Diencephalon (tissue), 1 donor: ENCODE data around the gene SNCG. TPM values are rescaled to one million over a fixed set of nuclear protein-coding genes. Genes with fewer than 3 reads are reported as not detected.

Experiments used
- small RNA-seq: library from RNA; depleted of rRNA; stranded (forward); fragments of <200 nt; gene quantifications from one replicate; pipeline ENCODE3, GENCODE V24; 2014
- total RNA-seq: library from RNA; depleted of rRNA; stranded (reverse); fragments of >200 nt; gene quantifications from one replicate; pipeline ENCODE4 v1.2.3, GENCODE V29; 2014

SNCG gene
- total RNA-seq, result 29.1 TPM

GRCh38 chr10:86958116-86958900 is at the start of gene SNCG:
SNCG (plus strand) TSS chr10:86958599; CDS start chr10:86958698, 99 bp downstream.

GRCh38 chr10:86957471-86958115 is 806 bp upstream of the SNCG start, which contains the start of gene MMRN2:
MMRN2 (minus strand) TSS chr10:86957615; CDS start chr10:86957541, 74 bp downstream.

GRCh38 chr10:86968271-86968993 is 10.0 kb downstream of the SNCG start, which contains the start of gene ADIRF:
ADIRF (plus strand) TSS chr10:86968482; CDS start chr10:86968545, 63 bp downstream.

Small RNAs within 50 kb of the gene (small RNA-seq; reads per million reads assigned to genes)
- not detected for gene BMS1P3

Other genes with a start within 250 kb of the SNCG start
- 48.0 TPM for gene BMPR1A, start 202.0 kb upstream of the SNCG start, total RNA-seq
- 5.1 TPM for gene MMRN2, start 984 bp upstream of the SNCG start, total RNA-seq
- gene ADIRF, start 9.9 kb downstream of the SNCG start, total RNA-seq, result 4.8 TPM
- gene FAM25A, start 61.7 kb downstream of the SNCG start, total RNA-seq, result not detected
- gene GLUD1, start 136.2 kb downstream of the SNCG start, total RNA-seq, result 407 TPM
- 36.9 TPM for gene SHLD2, start 136.6 kb downstream of the SNCG start, total RNA-seq